ENCODE measurements around the gene CCR9.

- TF ChIP-seq CTCF (conservative IDR thresholded peaks at IDR 0.05; ENCODE audit: low read depth, low read length) (no peak), EZH2 (IDR thresholded peaks at IDR 0.05; ENCODE audit: borderline replicate concordance, low read depth, low read length, poor library complexity, severe bottlenecking) (no peak)
Observed at GRCh38 chr3:45907769-45908705, 21.7 kb downstream of the CCR9 start.

Measured in A673 (cell line).